Measurements from ENCODE around the gene PVR.
A peak's percentile ranks its signal among the peaks of the same experiment; 100 is the strongest.

Gene PVR

GRCh38 chr19:44643605-44644401 is at the start of gene PVR:
TSS of gene PVR (plus strand) at chr19:44643910. CDS start at chr19:44644097, 187 bp downstream.
- Histone ChIP-seq H3K27me3 (ENCODE audit: insufficient read depth, low read length) (peaks cover 15% of the 10 kb centered on the region), H3K36me3 (ENCODE audit: insufficient read depth, low read depth, low read length) (peaks cover 11% of the 10 kb centered on the region), H3K9me3 (ENCODE audit: insufficient read depth, low read depth, low read length) (no peaks in the 10 kb centered on the region), H3K4me3 (ENCODE audit: low read length) (peak within 1 kb of the TSS; percentile 81), H3K27ac (ENCODE audit: low read length) (no peak within 1 kb of the TSS), H3K4me1 (ENCODE audit: insufficient read depth, low read length) (no peaks in the 10 kb centered on the region), H3K9ac (ENCODE audit: low read depth, low read length) (peak within 1 kb of the TSS; percentile 75; the same call in 1 of the 2 replicates)

GRCh38 chr19:44596428-44597130 is 47.1 kb upstream of the PVR start:
- no peak overlapping the region for H3K4me3 ChIP-seq (ENCODE audit: low read length)
- no peak overlapping the region for H3K27ac ChIP-seq (ENCODE audit: low read length)
- no peaks in the 10 kb centered on the region for H3K27me3 ChIP-seq (ENCODE audit: insufficient read depth, low read length)
- H3K9me3 ChIP-seq (ENCODE audit: insufficient read depth, low read depth, low read length): no peaks in the 10 kb centered on the region
- H3K36me3 ChIP-seq (ENCODE audit: insufficient read depth, low read depth, low read length): no peaks in the 10 kb centered on the region
- no peak overlapping the region for H3K9ac ChIP-seq (ENCODE audit: low read depth, low read length)
- H3K4me1 ChIP-seq (ENCODE audit: insufficient read depth, low read length): peaks cover 4% of the 10 kb centered on the region; the same call in 1 of the 2 replicates

GRCh38 chr19:44597131-44597491 is 46.6 kb upstream of the PVR start:
- Histone ChIP-seq H3K27me3 (ENCODE audit: insufficient read depth, low read length) (no peaks in the 10 kb centered on the region), H3K9me3 (ENCODE audit: insufficient read depth, low read depth, low read length) (no peaks in the 10 kb centered on the region), H3K36me3 (ENCODE audit: insufficient read depth, low read depth, low read length) (no peaks in the 10 kb centered on the region), H3K27ac (ENCODE audit: low read length) (no peak overlapping the region), H3K4me1 (ENCODE audit: insufficient read depth, low read length) (peaks cover 4% of the 10 kb centered on the region; the same call in 1 of the 2 replicates), H3K9ac (ENCODE audit: low read depth, low read length) (no peak overlapping the region), H3K4me3 (ENCODE audit: low read length) (no peak overlapping the region)

- H3K36me3 ChIP-seq (ENCODE audit: insufficient read depth, low read depth, low read length): no peaks in the 10 kb centered on the region
- no peak overlapping the region for H3K27ac ChIP-seq (ENCODE audit: low read length)
- H3K4me1 ChIP-seq (ENCODE audit: insufficient read depth, low read length): peaks cover 4% of the 10 kb centered on the region; the same call in 1 of the 2 replicates
- no peak overlapping the region for H3K9ac ChIP-seq (ENCODE audit: low read depth, low read length)
- no peaks in the 10 kb centered on the region for H3K9me3 ChIP-seq (ENCODE audit: insufficient read depth, low read depth, low read length)
- no peak overlapping the region for H3K4me3 ChIP-seq (ENCODE audit: low read length)
- H3K27me3 ChIP-seq (ENCODE audit: insufficient read depth, low read length): no peaks in the 10 kb centered on the region
Measured at GRCh38 chr19:44598355-44598754, 45.4 kb upstream of the PVR start.

- peaks cover 3% of the 10 kb centered on the region; the same call in 1 of the 2 replicates for H3K4me1 ChIP-seq (ENCODE audit: insufficient read depth, low read length)
- H3K36me3 ChIP-seq (ENCODE audit: insufficient read depth, low read depth, low read length): no peaks in the 10 kb centered on the region
- no peaks in the 10 kb centered on the region for H3K9me3 ChIP-seq (ENCODE audit: insufficient read depth, low read depth, low read length)
- no peak overlapping the region for H3K9ac ChIP-seq (ENCODE audit: low read depth, low read length)
- no peaks in the 10 kb centered on the region for H3K27me3 ChIP-seq (ENCODE audit: insufficient read depth, low read length)
- H3K4me3 ChIP-seq (ENCODE audit: low read length): no peak overlapping the region
- no peak overlapping the region for H3K27ac ChIP-seq (ENCODE audit: low read length)
Measured at GRCh38 chr19:44598880-44599279, 44.8 kb upstream of the PVR start.

DNA sequence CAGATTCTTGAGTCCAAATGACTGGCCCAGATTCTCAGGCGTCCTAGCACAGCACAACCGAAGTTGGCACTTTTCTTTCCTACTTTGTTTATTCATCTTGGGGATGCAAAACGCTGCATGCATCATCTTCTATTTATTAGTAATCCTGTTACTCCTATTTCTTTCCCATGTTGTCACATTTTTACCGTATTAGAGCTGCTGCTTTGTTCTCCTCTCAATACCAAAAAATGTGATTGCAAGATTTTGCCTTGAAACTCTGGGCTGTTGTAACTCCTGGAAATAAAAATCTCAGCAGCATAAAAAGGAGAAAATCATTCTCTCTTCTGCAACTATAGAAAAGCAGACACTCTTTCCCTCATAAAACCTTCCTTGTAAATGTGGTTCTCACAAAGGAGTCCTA is 43.2 kb upstream of the PVR start:
- H3K27me3 ChIP-seq (ENCODE audit: insufficient read depth, low read length): no peaks in the 10 kb centered on the region
- H3K9me3 ChIP-seq (ENCODE audit: insufficient read depth, low read depth, low read length): no peaks in the 10 kb centered on the region
- no peak overlapping the region for H3K9ac ChIP-seq (ENCODE audit: low read depth, low read length)
- no peak overlapping the region for H3K27ac ChIP-seq (ENCODE audit: low read length)
- no peaks in the 10 kb centered on the region for H3K36me3 ChIP-seq (ENCODE audit: insufficient read depth, low read depth, low read length)
- H3K4me3 ChIP-seq (ENCODE audit: low read length): no peak overlapping the region
- H3K4me1 ChIP-seq (ENCODE audit: insufficient read depth, low read length): peaks cover 9% of the 10 kb centered on the region; the same call in 1 of the 2 replicates

GRCh38 chr19:44602081-44602480 is 41.6 kb upstream of the PVR start:
- Histone ChIP-seq H3K36me3 (ENCODE audit: insufficient read depth, low read depth, low read length) (no peaks in the 10 kb centered on the region), H3K4me1 (ENCODE audit: insufficient read depth, low read length) (peaks cover 9% of the 10 kb centered on the region; the same call in 1 of the 2 replicates), H3K27ac (ENCODE audit: low read length) (no peak overlapping the region), H3K27me3 (ENCODE audit: insufficient read depth, low read length) (no peaks in the 10 kb centered on the region), H3K9ac (ENCODE audit: low read depth, low read length) (no peak overlapping the region), H3K9me3 (ENCODE audit: insufficient read depth, low read depth, low read length) (no peaks in the 10 kb centered on the region), H3K4me3 (ENCODE audit: low read length) (no peak overlapping the region)

DNA sequence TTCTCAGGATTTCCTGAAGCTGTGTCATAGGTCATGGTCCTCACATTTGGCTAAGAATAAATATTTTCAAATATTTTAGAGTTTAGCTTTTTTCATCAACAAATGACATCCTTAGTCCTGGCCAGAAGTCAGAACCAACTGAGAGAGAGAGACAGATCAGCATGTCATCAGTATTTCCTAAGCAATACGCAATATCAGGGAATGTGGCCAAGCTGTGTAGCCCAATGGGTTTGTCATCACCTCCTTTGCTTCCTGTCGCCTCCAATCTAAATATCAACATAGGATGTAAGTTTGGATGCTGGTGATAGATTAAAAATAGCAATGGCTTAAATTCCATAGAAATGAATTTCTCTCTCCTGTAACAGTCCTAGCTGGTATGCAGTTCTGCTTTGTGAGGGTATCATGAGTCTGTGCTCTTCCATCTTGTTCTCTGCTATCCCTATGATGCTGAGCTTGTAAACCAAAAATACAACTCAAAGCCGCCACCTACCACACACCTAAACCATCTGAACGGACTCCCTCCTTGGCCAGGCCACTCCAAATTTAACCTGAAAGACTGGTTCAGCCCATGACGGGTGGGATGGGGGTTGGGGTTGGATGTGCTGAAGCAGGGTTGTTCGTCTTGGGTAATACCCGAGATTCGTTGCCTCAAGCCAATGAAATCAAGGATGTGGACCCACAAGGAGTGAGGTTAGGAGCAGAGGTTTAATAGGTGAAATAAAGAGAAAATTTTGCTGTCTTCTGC is 40.3 kb upstream of the PVR start:
- Histone ChIP-seq H3K9me3 (ENCODE audit: insufficient read depth, low read depth, low read length) (no peaks in the 10 kb centered on the region), H3K36me3 (ENCODE audit: insufficient read depth, low read depth, low read length) (no peaks in the 10 kb centered on the region), H3K27ac (ENCODE audit: low read length) (no peak overlapping the region), H3K4me3 (ENCODE audit: low read length) (no peak overlapping the region), H3K9ac (ENCODE audit: low read depth, low read length) (no peak overlapping the region), H3K4me1 (ENCODE audit: insufficient read depth, low read length) (peaks cover 14% of the 10 kb centered on the region), H3K27me3 (ENCODE audit: insufficient read depth, low read length) (no peaks in the 10 kb centered on the region)

DNA sequence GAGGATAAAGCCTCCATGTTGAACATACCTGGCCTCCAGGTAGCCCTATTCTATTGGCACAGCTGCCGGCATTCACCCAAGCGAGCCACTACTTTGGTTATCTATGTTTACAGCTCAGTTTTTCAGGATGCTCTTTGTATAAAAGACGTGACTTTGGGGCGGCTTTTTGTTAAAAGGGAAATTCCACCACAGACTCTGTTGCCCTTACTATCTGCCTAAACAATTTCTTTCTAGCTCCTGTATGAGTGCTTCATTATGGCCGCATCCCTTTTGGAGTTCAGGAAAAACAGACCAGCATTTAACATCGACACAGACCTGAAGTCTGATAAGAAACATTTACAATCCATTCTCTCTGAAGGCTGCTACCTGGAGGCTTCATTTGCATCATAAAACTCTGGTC is 39.5 kb upstream of the PVR start:
- Histone ChIP-seq H3K36me3 (ENCODE audit: insufficient read depth, low read depth, low read length) (no peaks in the 10 kb centered on the region), H3K4me3 (ENCODE audit: low read length) (no peak overlapping the region), H3K27ac (ENCODE audit: low read length) (no peak overlapping the region), H3K4me1 (ENCODE audit: insufficient read depth, low read length) (peaks cover 14% of the 10 kb centered on the region), H3K9me3 (ENCODE audit: insufficient read depth, low read depth, low read length) (no peaks in the 10 kb centered on the region), H3K27me3 (ENCODE audit: insufficient read depth, low read length) (no peaks in the 10 kb centered on the region), H3K9ac (ENCODE audit: low read depth, low read length) (no peak overlapping the region)

GRCh38 chr19:44605547-44605946 is 38.2 kb upstream of the PVR start:
- H3K4me1 ChIP-seq (ENCODE audit: insufficient read depth, low read length): peaks cover 14% of the 10 kb centered on the region
- H3K27me3 ChIP-seq (ENCODE audit: insufficient read depth, low read length): no peaks in the 10 kb centered on the region
- no peak overlapping the region for H3K4me3 ChIP-seq (ENCODE audit: low read length)
- H3K36me3 ChIP-seq (ENCODE audit: insufficient read depth, low read depth, low read length): no peaks in the 10 kb centered on the region
- no peak overlapping the region for H3K9ac ChIP-seq (ENCODE audit: low read depth, low read length)
- no peak overlapping the region for H3K27ac ChIP-seq (ENCODE audit: low read length)
- H3K9me3 ChIP-seq (ENCODE audit: insufficient read depth, low read depth, low read length): no peaks in the 10 kb centered on the region

DNA sequence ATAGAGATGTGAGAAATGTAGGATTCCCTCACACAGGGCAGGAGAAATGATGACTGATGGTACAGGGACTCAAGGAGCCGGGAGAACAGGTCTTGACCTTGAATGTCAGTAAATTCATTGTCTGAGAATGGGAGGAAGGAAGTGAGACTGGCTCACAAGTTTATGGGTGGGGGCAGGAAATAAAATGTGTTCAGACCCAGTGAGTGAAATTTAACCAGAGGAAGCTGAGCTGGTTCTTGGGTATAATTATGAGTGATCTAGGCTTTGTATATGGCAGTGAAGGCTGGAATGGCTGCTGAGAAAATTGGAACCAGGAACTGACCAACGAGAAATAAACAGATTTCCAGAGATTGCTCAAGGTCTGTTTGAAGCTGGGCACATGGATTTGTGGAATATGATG is 36.7 kb upstream of the PVR start:
- Histone ChIP-seq H3K27ac (ENCODE audit: low read length) (no peak overlapping the region), H3K4me3 (ENCODE audit: low read length) (no peak overlapping the region), H3K4me1 (ENCODE audit: insufficient read depth, low read length) (peaks cover 14% of the 10 kb centered on the region), H3K9me3 (ENCODE audit: insufficient read depth, low read depth, low read length) (no peaks in the 10 kb centered on the region), H3K36me3 (ENCODE audit: insufficient read depth, low read depth, low read length) (no peaks in the 10 kb centered on the region), H3K27me3 (ENCODE audit: insufficient read depth, low read length) (no peaks in the 10 kb centered on the region), H3K9ac (ENCODE audit: low read depth, low read length) (no peak overlapping the region)

Measured in iPS-20b (cell line).